HUDEP-2 (cell line): ENCODE data around the gene ASB16.
A peak's percentile ranks its signal among the peaks of the same experiment; 100 is the strongest.

ENCODE experiments used
- DNase-seq, 76 experiments: peaks; one replicate each; lab custom pipeline; 2025; ENCODE audit not compliant: unreplicated experiment in 76 of 76; lab: John Stamatoyannopoulos, UW

ASB16 gene

GRCh38 chr17:44220213-44221083 is 49.9 kb downstream of the ASB16 start:
- DNase-seq: peak in 40 of 76 experiments; percentile 24 to 74 (median 60)

- DNase-seq: peak in 73 of 76 experiments; percentile 38 to 86 (median 75)
Observed at GRCh38 chr17:44221084-44221861, 50.8 kb downstream of the ASB16 start.

- peak in 2 of 76 experiments; percentile 49 to 71 for DNase-seq
Observed at GRCh38 chr17:44221862-44222111, 51.3 kb downstream of the ASB16 start.

GRCh38 chr17:44222112-44222869 is 51.8 kb downstream of the ASB16 start:
- peak in 62 of 76 experiments; percentile 9 to 84 (median 61) for DNase-seq

GRCh38 chr17:44223541-44224071 is 53.1 kb downstream of the ASB16 start:
- no peak for DNase-seq
